Pancreas (tissue), 10 donors: ENCODE results near the gene RNU7-1. TPM values are rescaled to one million over a fixed set of nuclear protein-coding genes. Genes with fewer than 3 reads are reported as not detected.

Experiments
- ATAC-seq, 4 donors: fragments of 200-7000 bp; cut with Tn5 transposase; one replicate each; pipeline versions ENCODE4 v1.8.0 to v1.9.1; 2020; ENCODE audit warnings: mild to moderate bottlenecking in 4 of 4, moderate library complexity in 4 of 4
- DNase-seq, 6 donors: peaks; one replicate each; pipeline ENCODE4 v3.0.0-alpha.2; 2020
- FAIRE-seq: peaks from 2 replicates; lab custom pipeline; 2012; peaks lifted over from hg19 to GRCh38; lab: Jason Lieb, UNC
- H3K27ac ChIP-seq, 4 donors: fragments of 200-600 bp; sonication (generic); 1 replicate in 3 of 4; 2 replicates in 1 of 4; pipeline versions ENCODE4 v1.5.0 to v1.8.0; 2020
- H3K27me3 ChIP-seq, 4 donors: fragments of 200-600 bp; one replicate each; pipeline ENCODE4 v1.8.0; 2021
- H3K36me3 ChIP-seq, 3 donors: fragments of 200-600 bp; sonication (generic) in 1 of 3; one replicate each; pipeline versions ENCODE4 v1.5.0 to v1.8.0; 2020 to 2021
- H3K4me1 ChIP-seq, 3 donors: fragments of 200-600 bp; one replicate each; pipeline ENCODE4 v1.8.0; 2021
- H3K4me3 ChIP-seq, 4 donors: fragments of 200-600 bp; sonication (generic) in 2 of 4; one replicate each; pipeline versions ENCODE4 v1.5.0 to v1.8.0; 2020 to 2021
- H3K9me3 ChIP-seq, 4 donors: fragments of 200-600 bp; one replicate each; pipeline ENCODE4 v1.8.0; 2021
- CTCF ChIP-seq, 4 donors: fragments of 200-600 bp; sonication (generic) in 3 of 4; IDR thresholded peaks; one replicate each; pipeline versions ENCODE4 v1.5.0 to v1.8.0; 2021; ENCODE audit warnings: antibody characterized with exemption in 4 of 4
- WGBS, 2 donors: extraction: QIAGEN DNeasy Blood & Tissue Kit; methylation state at CpG; one replicate each; pipeline ENCODE4 v1.1.7; 2013; 5-methylcytosine and 5-hydroxymethylcytosine counted together
- intact Hi-C, 3 donors: fragments of 100-400 bp; cut with DNase I; formaldehyde crosslinking; loops; one replicate each; pipeline versions ENCODE4 v1.11.1 to v1.14.2; 2022
- polyA plus RNA-seq, 2 donors: library from polyadenylated mRNA; stranded (reverse); fragments of 200-250 nt; gene quantifications; one replicate each; pipeline ENCODE4 v1.2.3, GENCODE V29; 2013
- total RNA-seq, 6 donors: library from RNA; stranded (reverse); fragmentation: NEBNext Ultra II Directional in 4 of 6; extraction: Animal tissue kit (Norgen Biotek cat#: 25700) in 4 of 6; gene quantifications; one replicate each; pipeline versions ENCODE4 v1.2.1 to v1.2.4, GENCODE V29; 2021 to 2023
- donor health status: healthy with polysubstance abuse.
- donor health status: DM: no; HTN: no; CAD: no; lungs with moderate emphysema.
- donor health status: DM: no; HTN: no; CAD: no.
- donor health status: control.
- donor health status: control.
- donor health status: Bipolar disorder and iron deficiency.
- donor health status: DM: yes; HTN: yes; CAD: no.
- donor health status: DM: no; HTN: no; CAD: no.
- donor health status: DM: no; HTN: no; CAD: no.
- donor health status: DM: yes; HTN: yes; CAD: no.

RNU7-1 gene
- total and polyA plus RNA-seq, 8 donors, result not detected

DNA sequence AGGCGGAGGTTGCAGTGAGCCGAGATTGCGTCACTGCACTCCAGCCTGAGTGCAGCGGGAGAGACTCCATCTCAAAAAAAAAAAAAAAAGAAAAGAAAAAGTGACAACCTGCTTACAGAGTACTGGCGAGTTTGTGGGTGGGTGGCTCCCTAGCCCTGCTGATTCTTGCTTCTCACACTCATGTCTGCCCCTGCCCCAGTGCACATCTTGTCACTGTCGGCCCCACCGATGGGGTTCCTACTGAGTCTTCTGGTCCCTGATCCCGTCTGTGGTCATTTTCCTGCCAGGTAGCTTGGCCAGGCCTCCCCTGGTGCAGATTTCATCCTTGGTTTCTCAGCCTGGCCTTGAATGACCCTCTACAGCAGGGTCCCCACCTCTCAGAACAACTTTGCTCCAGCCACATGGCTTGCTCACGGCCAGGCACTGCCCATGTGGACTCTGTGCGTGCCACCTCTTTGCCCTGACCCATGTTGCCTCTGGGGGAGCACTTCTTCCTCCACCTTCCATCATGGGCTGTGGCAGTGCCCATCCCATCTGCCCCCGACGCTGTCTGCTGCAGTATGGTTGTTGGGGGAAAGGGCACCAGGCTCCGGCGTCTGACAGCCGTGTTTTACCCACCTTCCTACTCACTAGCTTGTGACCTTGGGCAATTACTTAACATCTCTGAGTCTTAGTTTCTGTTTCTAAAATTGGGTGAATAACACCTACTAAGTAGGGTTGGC, 5.4 kb downstream of the RNU7-1 start:
- FAIRE-seq, result no peak
- peak overlapping the region in 2 of 4 donors; percentile 40 to 44 for H3K27ac ChIP-seq
- TF ChIP-seq CTCF (IDR thresholded peaks at IDR 0.05), result no peak
- peaks cover 10 to 17% (median 13%) of the 10 kb centered on the region in 3 donors for H3K4me1 ChIP-seq
- no peaks in the 10 kb centered on the region for H3K9me3 ChIP-seq
- peak in 2 of 6 donors; percentile 19 to 52 for DNase-seq
- no peaks in the 10 kb centered on the region for H3K36me3 ChIP-seq
- intact Hi-C loops, result loop anchor here in 1 of 3 donors (10.0 kb wide), 1 partner anchor 156 kb away; the partner anchor contains the start of gene C1RL
- H3K27me3 ChIP-seq, result no peaks in the 10 kb centered on the region
- WGBS, 2 donors, result 77 to 80% methylated on average over 15 of the region's 15 CpGs
- ATAC-seq, result no peak
- no peak overlapping the region for H3K4me3 ChIP-seq

DNA sequence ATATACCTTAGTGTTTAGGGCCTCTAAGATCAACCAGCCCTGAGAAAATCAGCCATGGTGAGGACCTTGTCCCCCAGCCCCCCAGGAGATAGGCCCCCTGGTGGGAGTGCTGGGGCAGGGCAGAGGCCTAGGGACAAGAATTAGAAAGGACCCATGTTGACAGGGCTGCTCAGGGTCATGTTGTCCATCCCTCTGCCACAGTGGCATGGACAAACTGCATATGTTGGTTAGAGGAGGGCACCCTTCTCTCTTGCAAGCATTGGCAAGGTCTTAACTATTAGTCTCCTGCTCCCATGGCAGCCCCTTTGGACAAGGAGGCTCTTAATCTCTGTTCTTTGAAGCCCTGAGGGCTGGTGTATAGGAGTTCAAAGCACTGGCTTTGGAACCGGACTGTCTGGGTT, 6.8 kb downstream of the RNU7-1 start:
- peak in 3 of 6 donors; percentile 11 to 20 (median 17) for DNase-seq
- H3K27ac ChIP-seq, result no peak overlapping the region
- H3K27me3 ChIP-seq, result no peaks in the 10 kb centered on the region
- intact Hi-C loops, result no loop called here
- no peaks in the 10 kb centered on the region for H3K36me3 ChIP-seq
- peaks cover 6 to 10% (median 7%) of the 10 kb centered on the region in 3 donors for H3K4me1 ChIP-seq
- ATAC-seq, result no peak
- H3K4me3 ChIP-seq, result no peak overlapping the region
- no peak for FAIRE-seq
- H3K9me3 ChIP-seq, result no peaks in the 10 kb centered on the region
- TF ChIP-seq CTCF (IDR thresholded peaks at IDR 0.05), result no peak
- WGBS, 2 donors, result 95 to 96% methylated on average over 1 of the region's 1 CpG

DNA sequence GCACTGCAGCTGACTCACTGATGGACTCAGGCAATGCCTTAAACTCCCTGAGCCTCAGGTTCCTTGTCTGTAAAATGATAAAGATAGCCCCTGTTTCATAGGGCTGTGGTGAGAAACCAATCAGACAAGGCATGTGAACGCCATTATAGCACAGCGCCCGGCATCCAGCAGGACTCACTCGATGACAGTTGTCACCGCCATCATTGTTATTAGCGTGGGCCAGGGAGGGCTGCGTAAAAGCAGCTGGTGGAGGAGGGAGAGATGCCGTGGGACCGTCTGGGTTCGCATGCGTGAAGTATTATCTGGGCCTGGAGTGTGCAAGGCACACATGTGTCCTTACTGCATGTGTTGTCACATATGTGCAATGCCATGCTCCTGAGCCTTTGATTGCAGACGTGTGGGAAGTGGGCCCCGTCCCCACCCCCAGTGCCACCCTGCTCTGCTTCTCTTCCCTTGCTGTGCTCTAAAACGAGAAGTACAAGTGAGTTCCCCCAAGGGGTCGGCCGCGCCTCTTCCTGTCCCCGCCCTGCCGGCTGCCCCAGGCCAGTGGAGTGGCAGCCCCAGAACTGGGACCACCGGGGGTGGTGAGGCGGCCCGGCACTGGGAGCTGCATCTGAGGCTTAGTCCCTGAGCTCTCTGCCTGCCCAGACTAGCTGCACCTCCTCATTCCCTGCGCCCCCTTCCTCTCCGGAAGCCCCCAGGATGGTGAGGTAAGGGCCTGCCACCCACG, 7.4 kb downstream of the RNU7-1 start, which contains the start of gene PTPN6:
Gene PTPN6, plus strand, starts transcription at position 546 of the 730 bp plus-strand sequence. Its CDS starts 157 bp downstream, at position 703.
- DNase-seq, result peak in 4 of 6 donors; percentile 28 to 65 (median 62)
- no peak for ATAC-seq
- no peak for FAIRE-seq
- no peak for TF ChIP-seq CTCF (IDR thresholded peaks at IDR 0.05)
- H3K9me3 ChIP-seq, result no peaks in the 10 kb centered on the region
- no peaks in the 10 kb centered on the region for H3K27me3 ChIP-seq
- peak within 1 kb of the TSS in 1 of 4 donors; percentile 38 for H3K4me3 ChIP-seq
- intact Hi-C loops, result no loop called here
- H3K36me3 ChIP-seq, result no peaks in the 10 kb centered on the region
- H3K27ac ChIP-seq, result peak within 1 kb of the TSS in 2 of 4 donors; percentile 17 to 53
- WGBS, 2 donors, result 81 to 84% methylated on average over 24 to 25 of the region's 25 CpGs
- H3K4me1 ChIP-seq, result peaks cover under 1 to 5% (median 2%) of the 10 kb centered on the region in 3 donors

DNA sequence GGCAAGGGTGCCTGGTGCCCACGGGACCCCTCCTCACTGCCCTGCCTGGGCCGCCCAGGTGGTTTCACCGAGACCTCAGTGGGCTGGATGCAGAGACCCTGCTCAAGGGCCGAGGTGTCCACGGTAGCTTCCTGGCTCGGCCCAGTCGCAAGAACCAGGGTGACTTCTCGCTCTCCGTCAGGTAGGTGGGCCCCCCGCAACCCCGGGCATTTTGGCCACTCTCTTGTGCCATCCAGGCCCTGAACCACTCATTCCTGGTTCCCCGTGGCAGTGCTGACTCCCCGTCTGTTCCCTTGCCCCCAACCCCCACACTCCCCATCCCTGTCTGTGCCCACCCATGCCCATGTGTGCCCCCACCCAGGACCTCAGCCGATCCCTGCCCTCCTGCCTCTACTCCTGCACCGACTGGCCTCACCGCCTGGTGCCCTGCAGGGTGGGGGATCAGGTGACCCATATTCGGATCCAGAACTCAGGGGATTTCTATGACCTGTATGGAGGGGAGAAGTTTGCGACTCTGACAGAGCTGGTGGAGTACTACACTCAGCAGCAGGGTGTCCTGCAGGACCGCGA, 8.0 kb downstream of the RNU7-1 start:
- Histone ChIP-seq H3K27ac (peak overlapping the region in 2 of 4 donors; percentile 17 to 53), H3K9me3 (no peaks in the 10 kb centered on the region), H3K4me3 (peak overlapping the region in 1 of 4 donors; percentile 38), H3K4me1 (peaks cover 0 to 3% (median 0%) of the 10 kb centered on the region in 3 donors), H3K27me3 (no peaks in the 10 kb centered on the region), H3K36me3 (no peaks in the 10 kb centered on the region)
- intact Hi-C loops, result no loop called here
- DNase-seq, result peak in 4 of 6 donors; percentile 18 to 73 (median 38)
- no peak for TF ChIP-seq CTCF (IDR thresholded peaks at IDR 0.05)
- ATAC-seq, result no peak
- FAIRE-seq, result no peak
- WGBS, 2 donors, result 85 to 86% methylated on average over 20 of the region's 20 CpGs
